IMR-90 (cell line): Measurements from ENCODE around the gene FAM13B. TPM values are rescaled to one million over a fixed set of nuclear protein-coding genes. Genes with fewer than 3 reads are reported as not detected.
"Not testable (repeated sequence)": the region's sequence is repeated elsewhere in the genome, so short reads cannot be mapped to it uniquely, and the experiment has no call there.

Source experiments
- ATAC-seq: fragments of 200-7000 bp; cut with Tn5 transposase; 2 replicates; pipeline ENCODE4 v1.9.1; 2020; ENCODE audit warnings: low read depth, mild to moderate bottlenecking, moderate library complexity
- BruUV-seq: library from RNA; stranded (reverse); fragments of 400-500 nt; replicated peaks from 2 replicates; lab custom pipeline; 2021; lab: Mats Ljungman, UMichigan
- CTCF ChIA-PET: fragments of 300-600 bp; formaldehyde crosslinking; extraction: SDS; loops from one replicate; lab custom pipeline; 2021; ENCODE audit warnings: antibody characterized with exemption; lab: Yijun Ruan, JAX
- POLR2A ChIA-PET: fragments of 300-600 bp; sonication (Branson Sonifier 250); formaldehyde crosslinking; loops from one replicate; lab custom pipeline; 2022; ENCODE audit warnings: antibody characterized with exemption; ENCODE audit not compliant: unreplicated experiment; lab: Charles Lee
- DNase-seq: peaks from one replicate; pipeline ENCODE4 v3.0.0; 2013
- H2AFZ ChIP-seq: replicated peaks from 2 replicates; pipeline ENCODE3; 2013; ENCODE audit warnings: low read length, mild to moderate bottlenecking; ENCODE audit not compliant: poor library complexity
- H2AK5ac ChIP-seq: 2 replicates; pipeline ENCODE4 v1.6.1; 2013; ENCODE audit warnings: low read depth, low read length, inconsistent platforms
- H2AK9ac ChIP-seq: replicated peaks from 2 replicates; pipeline ENCODE3; 2013; ENCODE audit warnings: mild to moderate bottlenecking, low read depth, low read length, moderate library complexity; ENCODE audit not compliant: poor library complexity
- H2BK120ac ChIP-seq: 2 replicates; pipeline ENCODE4 v1.6.1; 2013; ENCODE audit warnings: low read depth, low read length, inconsistent platforms
- H2BK15ac ChIP-seq: 3 replicates; pipeline ENCODE4 v1.6.1; 2013; ENCODE audit warnings: low read depth, low read length, inconsistent platforms
- H2BK20ac ChIP-seq: 2 replicates; pipeline ENCODE4 v1.6.1; 2013; ENCODE audit warnings: low read depth, mild to moderate bottlenecking, inconsistent platforms, low read length, moderate library complexity
- H2BK5ac ChIP-seq: 2 replicates; pipeline ENCODE4 v1.6.1; 2013; ENCODE audit warnings: mild to moderate bottlenecking, low read depth, low read length, inconsistent platforms; ENCODE audit not compliant: poor library complexity, severe bottlenecking
- H3K14ac ChIP-seq: replicated peaks from 2 replicates; pipeline ENCODE4 v1.6.1; 2013; ENCODE audit warnings: low read depth, low read length, inconsistent platforms
- H3K18ac ChIP-seq: 2 replicates; pipeline ENCODE4 v1.6.1; 2013; ENCODE audit warnings: low read depth, low read length, control low read depth
- H3K23ac ChIP-seq: 2 replicates; pipeline ENCODE4 v1.6.1; 2013; ENCODE audit warnings: low read depth, low read length, inconsistent platforms
- H3K27ac ChIP-seq: 2 replicates; pipeline ENCODE4 v1.5.1; 2013; ENCODE audit warnings: mild to moderate bottlenecking, control low read depth, low read length; ENCODE audit not compliant: insufficient read depth
- H3K27me3 ChIP-seq: 2 replicates; pipeline ENCODE4 v1.6.1; 2013; ENCODE audit warnings: low read length; ENCODE audit not compliant: control insufficient read depth, insufficient read depth
- H3K36me3 ChIP-seq: 2 replicates; pipeline ENCODE4 v1.6.1; 2013; ENCODE audit warnings: low read length, mixed read lengths; ENCODE audit not compliant: control insufficient read depth, insufficient read depth
- H3K4ac ChIP-seq: 2 replicates; pipeline ENCODE4 v1.6.1; 2013; ENCODE audit warnings: low read depth, low read length, inconsistent platforms
- H3K4me1 ChIP-seq: 2 replicates; pipeline ENCODE4 v1.6.1; 2013; ENCODE audit warnings: low read length, mixed read lengths; ENCODE audit not compliant: control insufficient read depth, insufficient read depth
- H3K4me2 ChIP-seq: 2 replicates; pipeline ENCODE4 v1.6.1; 2013; ENCODE audit warnings: low read depth, mild to moderate bottlenecking, control low read depth, low read length, moderate library complexity
- H3K4me3 ChIP-seq: 2 replicates; pipeline ENCODE4 v1.5.1; 2013; ENCODE audit warnings: low read depth, mild to moderate bottlenecking, control low read depth, low read length, moderate library complexity; ENCODE audit not compliant: insufficient read depth
- H3K56ac ChIP-seq: 2 replicates; pipeline ENCODE4 v1.6.1; 2013; ENCODE audit warnings: low read length, inconsistent platforms; ENCODE audit not compliant: insufficient read depth; ENCODE audit errors: extremely low read depth
- H3K79me1 ChIP-seq, 2 experiments: 2 replicates each; pipeline ENCODE4 v1.6.1; 2013; ENCODE audit warnings: low read length in 2 of 2, inconsistent platforms in 1 of 2, low read depth in 1 of 2
- H3K9ac ChIP-seq: 2 replicates; pipeline ENCODE4 v1.6.1; 2013; ENCODE audit warnings: low read depth, low read length, control low read depth
- H3K9me1 ChIP-seq: 2 replicates; pipeline ENCODE4 v1.6.1; 2013; ENCODE audit warnings: low read length, inconsistent platforms; ENCODE audit not compliant: insufficient read depth
- H3K9me3 ChIP-seq: 2 replicates; pipeline ENCODE4 v1.6.1; 2013; ENCODE audit warnings: low read length; ENCODE audit not compliant: control insufficient read depth, insufficient read depth
- H4K20me1 ChIP-seq: 2 replicates; pipeline ENCODE4 v1.6.1; 2013; ENCODE audit warnings: low read length, inconsistent platforms; ENCODE audit not compliant: insufficient read depth
- H4K5ac ChIP-seq: 2 replicates; pipeline ENCODE4 v1.6.1; 2013; ENCODE audit warnings: mild to moderate bottlenecking, low read depth, low read length, control low read depth
- H4K8ac ChIP-seq, 2 experiments: 2 replicates each; pipeline ENCODE4 v1.6.1; 2013; ENCODE audit warnings: low read depth in 2 of 2, low read length in 2 of 2, control low read depth in 1 of 2, inconsistent platforms in 1 of 2
- H4K91ac ChIP-seq: 2 replicates; pipeline ENCODE4 v1.6.1; 2013; ENCODE audit warnings: low read depth, low read length, inconsistent platforms; ENCODE audit not compliant: insufficient read depth
- WGBS, 2 experiments: methylation state at CpG; one replicate each; pipeline versions ENCODE4 v1.1.5 to v1.1.7; 2013; ENCODE audit warnings: missing lambda C conversion rate in 2 of 2; ENCODE audit not compliant: insufficient read length in 1 of 2; ENCODE audit errors: extremely low coverage in 2 of 2; 5-methylcytosine and 5-hydroxymethylcytosine counted together
- dilution Hi-C: fragments of 300-500 bp; cut with HindIII; formaldehyde crosslinking; loops from one replicate; pipeline ENCODE4 v1.14.3; 2018; ENCODE audit warnings: low sequenced_read_pairs; ENCODE audit not compliant: unreplicated experiment
- in situ Hi-C: fragments of 300-500 bp; cut with MboI; formaldehyde crosslinking; loops from 3 replicates; pipeline ENCODE4 v1.14.3; 2019; ENCODE audit warnings: low sequenced_read_pairs, inconsistent platforms, mixed read lengths
- intact Hi-C: fragments of 100-400 bp; cut with micrococcal nuclease; formaldehyde crosslinking; loops from 2 replicates; pipeline ENCODE4 v1.10.0; 2022
- polyA plus RNA-seq, 3 experiments: library from polyadenylated mRNA; depleted of rRNA; stranded (reverse); fragments of >200 nt; gene quantifications; 2 replicates each; pipeline ENCODE4 v1.2.3, GENCODE V29; 2012; ENCODE audit warnings: low replicate concordance in 1 of 3
- total RNA-seq: library from RNA; depleted of rRNA; stranded (reverse); fragments of >200 nt; gene quantifications from 2 replicates; pipeline ENCODE4 v1.2.3, GENCODE V29; 2012

FAM13B gene
- total and polyA plus RNA-seq, 2 of the 4 experiments (the other 2 are of a cell fraction): 14.6 to 15.1 TPM

GRCh38 chr5:138070026-138070425, 37.1 kb upstream of the FAM13B start:
- H2BK120ac ChIP-seq, H3K23ac ChIP-seq, H2AK9ac ChIP-seq, H3K18ac ChIP-seq, H3K4ac ChIP-seq, H3K56ac ChIP-seq, H4K91ac ChIP-seq, H3K4me1 ChIP-seq, H3K27me3 ChIP-seq, H3K9ac ChIP-seq, H3K36me3 ChIP-seq, intact Hi-C loops, H2BK5ac ChIP-seq, H2AFZ ChIP-seq, H3K79me1 ChIP-seq, POLR2A ChIA-PET, H4K20me1 ChIP-seq, H4K8ac ChIP-seq, H2AK5ac ChIP-seq, DNase-seq, dilution Hi-C loops, H3K4me2 ChIP-seq, ATAC-seq, H3K9me3 ChIP-seq, H3K9me1 ChIP-seq, H4K5ac ChIP-seq, H3K14ac ChIP-seq, BruUV-seq, H3K4me3 ChIP-seq, H2BK15ac ChIP-seq, H3K27ac ChIP-seq, H2BK20ac ChIP-seq: not testable (repeated sequence)
- in situ Hi-C loops: loop anchor here (25.0 kb wide), 1 partner anchor 433 kb away; no protein-coding TSS in a partner anchor
- CTCF ChIA-PET: interaction anchor here (1.3 to 1.6 kb wide), 2 partner anchors 32 to 34 kb away, joined by 5 to 6 read pairs; no protein-coding TSS in a partner anchor
- no CpG with 5 or more reads among the region's 32 CpGs for WGBS, 2 experiments
